BE2C (cell line): ENCODE data around the gene CNTLN.

ENCODE experiments used
- DNase-seq: peaks from one replicate; pipeline ENCODE4 v3.0.0-alpha.2; 2020
- H3K27me3 ChIP-seq: fragments of 250-450 bp; sonication (Bioruptor Pico); 2 replicates; pipeline ENCODE4 v1.5.1; 2020; ENCODE audit warnings: mild to moderate bottlenecking
- H3K36me3 ChIP-seq: fragments of 250-450 bp; sonication (Bioruptor Pico); 2 replicates; pipeline ENCODE4 v1.5.1; 2020; ENCODE audit warnings: mild to moderate bottlenecking
- H3K4me1 ChIP-seq: fragments of 250-450 bp; sonication (Bioruptor Pico); 2 replicates; pipeline ENCODE4 v1.5.1; 2020
- H3K4me3 ChIP-seq: 2 replicates; pipeline ENCODE4 v1.5.1; 2011; ENCODE audit warnings: low read depth, low read length
- H3K9me3 ChIP-seq: fragments of 250-450 bp; sonication (Bioruptor Pico); 2 replicates; pipeline ENCODE4 v1.5.1; 2020
- TF ChIP-seq, protein P1 (sequence below): IDR thresholded peaks from 2 replicates; pipeline ENCODE4 v1.5.1; 2012; ENCODE audit warnings: mild to moderate bottlenecking, low read depth, low read length

CNTLN gene

GRCh38 chr9:17481565-17481964, 346.7 kb downstream of the CNTLN start:
- H3K27me3 ChIP-seq = no peaks in the 10 kb centered on the region
- no peaks in the 10 kb centered on the region for H3K36me3 ChIP-seq
- TF ChIP-seq, protein P1, sequence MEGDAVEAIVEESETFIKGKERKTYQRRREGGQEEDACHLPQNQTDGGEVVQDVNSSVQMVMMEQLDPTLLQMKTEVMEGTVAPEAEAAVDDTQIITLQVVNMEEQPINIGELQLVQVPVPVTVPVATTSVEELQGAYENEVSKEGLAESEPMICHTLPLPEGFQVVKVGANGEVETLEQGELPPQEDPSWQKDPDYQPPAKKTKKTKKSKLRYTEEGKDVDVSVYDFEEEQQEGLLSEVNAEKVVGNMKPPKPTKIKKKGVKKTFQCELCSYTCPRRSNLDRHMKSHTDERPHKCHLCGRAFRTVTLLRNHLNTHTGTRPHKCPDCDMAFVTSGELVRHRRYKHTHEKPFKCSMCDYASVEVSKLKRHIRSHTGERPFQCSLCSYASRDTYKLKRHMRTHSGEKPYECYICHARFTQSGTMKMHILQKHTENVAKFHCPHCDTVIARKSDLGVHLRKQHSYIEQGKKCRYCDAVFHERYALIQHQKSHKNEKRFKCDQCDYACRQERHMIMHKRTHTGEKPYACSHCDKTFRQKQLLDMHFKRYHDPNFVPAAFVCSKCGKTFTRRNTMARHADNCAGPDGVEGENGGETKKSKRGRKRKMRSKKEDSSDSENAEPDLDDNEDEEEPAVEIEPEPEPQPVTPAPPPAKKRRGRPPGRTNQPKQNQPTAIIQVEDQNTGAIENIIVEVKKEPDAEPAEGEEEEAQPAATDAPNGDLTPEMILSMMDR = no peak
- DNase-seq = no peak
- H3K4me3 ChIP-seq = no peak overlapping the region
- no peaks in the 10 kb centered on the region; the same call in 1 of the 2 replicates for H3K4me1 ChIP-seq
- no peaks in the 10 kb centered on the region for H3K9me3 ChIP-seq

DNA sequence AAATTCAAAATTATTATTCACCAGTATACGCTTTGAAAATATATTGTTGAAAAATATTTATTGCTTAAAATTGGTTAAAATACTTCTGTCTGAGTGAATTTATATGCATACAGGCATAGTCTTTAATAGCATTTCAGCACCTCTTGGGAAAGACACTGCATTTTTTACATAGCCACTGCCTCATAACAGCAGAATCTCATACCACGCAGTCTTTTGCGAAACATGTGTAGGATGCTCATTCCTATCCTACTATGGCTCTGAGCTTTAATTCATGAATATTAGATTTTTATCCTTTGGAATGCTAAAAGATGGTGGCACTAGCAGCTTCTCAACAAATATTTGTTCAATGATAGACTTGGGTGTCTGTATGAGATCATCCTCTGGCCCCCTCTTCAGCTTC, 350.1 kb downstream of the CNTLN start:
- no peaks in the 10 kb centered on the region for H3K27me3 ChIP-seq
- no peak for DNase-seq
- TF ChIP-seq, protein P1 = no peak

GRCh38 chr9:17486396-17486795, 351.6 kb downstream of the CNTLN start:
- DNase-seq = no peak
- TF ChIP-seq, protein P1 = no peak
- H3K4me3 ChIP-seq = no peak overlapping the region
- no peaks in the 10 kb centered on the region for H3K9me3 ChIP-seq
- H3K4me1 ChIP-seq = peaks cover 21% of the 10 kb centered on the region
- no peaks in the 10 kb centered on the region for H3K27me3 ChIP-seq
- H3K36me3 ChIP-seq = no peaks in the 10 kb centered on the region

More for the DNA sequence above, 350.1 kb downstream of the CNTLN start:
- Histone ChIP-seq H3K9me3 (no peaks in the 10 kb centered on the region), H3K4me3 (no peak overlapping the region), H3K4me1 (peaks cover 9% of the 10 kb centered on the region), H3K36me3 (no peaks in the 10 kb centered on the region)

DNA sequence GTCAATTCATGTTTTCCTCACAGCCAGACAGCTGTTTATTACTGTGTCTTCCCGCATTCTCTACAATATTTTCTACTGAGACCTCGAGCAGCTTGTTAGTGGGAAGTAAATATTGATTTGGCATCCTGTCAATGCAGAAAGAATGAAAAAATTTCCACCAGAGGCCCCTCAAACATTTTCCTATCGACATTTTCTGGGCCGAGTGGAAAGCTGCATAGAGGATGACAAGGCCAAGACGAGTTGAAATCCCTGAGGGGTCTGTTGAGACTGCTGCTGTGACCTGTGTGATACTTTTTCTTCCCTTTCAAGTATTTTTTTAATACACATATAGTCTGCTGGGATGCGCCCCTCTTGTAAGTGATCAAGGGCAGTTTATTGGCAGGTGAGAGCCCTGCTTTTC, 352.6 kb downstream of the CNTLN start:
- TF ChIP-seq, protein P1 = no peak
- Histone ChIP-seq H3K4me3 (no peak overlapping the region), H3K9me3 (no peaks in the 10 kb centered on the region), H3K4me1 (peaks cover 22% of the 10 kb centered on the region), H3K27me3 (no peaks in the 10 kb centered on the region), H3K36me3 (no peaks in the 10 kb centered on the region)
- no peak for DNase-seq

DNA sequence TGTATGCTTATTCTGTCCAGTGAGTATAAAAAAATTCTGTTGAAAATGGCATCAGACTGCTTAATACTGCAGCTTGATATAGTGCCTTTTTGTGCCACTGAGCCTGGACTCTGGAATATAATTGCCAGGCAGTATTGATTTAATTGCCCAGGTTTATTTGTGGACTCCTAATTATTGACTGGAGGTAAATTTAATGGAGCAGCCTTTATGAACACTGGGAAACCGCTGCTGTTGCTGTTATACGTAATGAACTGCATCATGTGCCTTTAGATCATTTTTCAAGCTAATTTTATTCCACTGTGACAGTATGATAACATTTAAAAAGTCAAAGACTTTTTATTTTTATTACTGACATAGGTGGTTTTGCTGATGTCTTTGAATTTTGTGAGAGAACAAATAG, 353.8 kb downstream of the CNTLN start:
- Histone ChIP-seq H3K27me3 (no peaks in the 10 kb centered on the region), H3K9me3 (no peaks in the 10 kb centered on the region), H3K36me3 (no peaks in the 10 kb centered on the region), H3K4me1 (peaks cover 27% of the 10 kb centered on the region), H3K4me3 (no peak overlapping the region)
- DNase-seq = no peak
- TF ChIP-seq, protein P1 = no peak

GRCh38 chr9:17490110-17490509, 355.3 kb downstream of the CNTLN start:
- Histone ChIP-seq H3K9me3 (no peaks in the 10 kb centered on the region), H3K4me1 (peaks cover 27% of the 10 kb centered on the region), H3K27me3 (no peaks in the 10 kb centered on the region), H3K4me3 (no peak overlapping the region), H3K36me3 (no peaks in the 10 kb centered on the region)
- DNase-seq = no peak
- TF ChIP-seq, protein P1 = no peak
